HEK293 (cell line): ENCODE measurements around the gene PRXL2C.

Source experiments
- HOXD13 ChIP-seq: sonication (generic); formaldehyde crosslinking; IDR thresholded peaks from 2 replicates; pipeline ENCODE4 v1.8.0; 2022; ENCODE audit warnings: missing genetic modification reagents, borderline replicate concordance
- KLF7 ChIP-seq: fragments of 450-650 bp; formaldehyde crosslinking; IDR thresholded peaks from 2 replicates; pipeline ENCODE4 v1.5.1; 2016; ENCODE audit warnings: missing biosample characterization, missing genetic modification characterization, borderline replicate concordance
- PRDM1 ChIP-seq: fragments of 450-650 bp; formaldehyde crosslinking; IDR thresholded peaks from 2 replicates; pipeline ENCODE4; 2016; ENCODE audit warnings: missing biosample characterization, missing genetic modification characterization
- SP3 ChIP-seq: fragments of 450-650 bp; formaldehyde crosslinking; IDR thresholded peaks from 2 replicates; pipeline ENCODE4 v1.5.1; 2016; ENCODE audit warnings: missing biosample characterization, missing genetic modification characterization
- ZNF16 ChIP-seq: fragments of 450-650 bp; formaldehyde crosslinking; IDR thresholded peaks from 2 replicates; pipeline ENCODE4 v1.5.1; 2016; ENCODE audit warnings: low read depth, missing biosample characterization, missing genetic modification characterization
- ZNF324 ChIP-seq: fragments of 450-650 bp; formaldehyde crosslinking; IDR thresholded peaks from 2 replicates; pipeline ENCODE4 v1.5.1; 2016; ENCODE audit warnings: missing biosample characterization, missing genetic modification characterization
- ZNF341 ChIP-seq: fragments of 450-650 bp; formaldehyde crosslinking; IDR thresholded peaks from 2 replicates; pipeline ENCODE4; 2016; ENCODE audit warnings: low read depth, missing biosample characterization, missing genetic modification characterization
- ZNF394 ChIP-seq: fragments of 450-650 bp; formaldehyde crosslinking; IDR thresholded peaks from 2 replicates; pipeline ENCODE4 v1.5.1; 2016; ENCODE audit warnings: missing biosample characterization, missing genetic modification characterization, mild to moderate bottlenecking, moderate library complexity, borderline replicate concordance
- ZNF404 ChIP-seq: fragments of 450-650 bp; formaldehyde crosslinking; IDR thresholded peaks from 2 replicates; pipeline ENCODE4 v1.5.1; 2017; ENCODE audit warnings: missing biosample characterization, missing genetic modification characterization
- ZNF423 ChIP-seq: fragments of 450-650 bp; formaldehyde crosslinking; IDR thresholded peaks from 2 replicates; pipeline ENCODE4 v1.5.1; 2016; ENCODE audit warnings: missing biosample characterization, missing genetic modification characterization
- ZNF585B ChIP-seq: fragments of 450-650 bp; formaldehyde crosslinking; IDR thresholded peaks from 2 replicates; pipeline ENCODE4 v1.5.1; 2016; ENCODE audit warnings: missing biosample characterization, missing genetic modification characterization
- ZNF843 ChIP-seq: fragments of 450-650 bp; formaldehyde crosslinking; IDR thresholded peaks from 2 replicates; pipeline ENCODE4 v1.5.1; 2016; ENCODE audit warnings: missing biosample characterization, missing genetic modification characterization
- TF ChIP-seq, protein P1 (sequence below): fragments of 450-650 bp; formaldehyde crosslinking; IDR thresholded peaks from 2 replicates; pipeline ENCODE4 v1.5.1; 2016; ENCODE audit warnings: missing biosample characterization, missing genetic modification characterization
- TF ChIP-seq, protein P2 (sequence below): fragments of 450-650 bp; formaldehyde crosslinking; optimal IDR thresholded peaks from 2 replicates; pipeline ENCODE3; 2016; ENCODE audit warnings: missing biosample characterization, mild to moderate bottlenecking, missing genetic modification characterization
- TF ChIP-seq, protein P3 (sequence below): fragments of 450-650 bp; formaldehyde crosslinking; IDR thresholded peaks from 2 replicates; pipeline ENCODE4 v1.5.1; 2016; ENCODE audit warnings: missing biosample characterization, missing genetic modification characterization, borderline replicate concordance
- TF ChIP-seq, protein P4 (sequence below): fragments of 450-650 bp; formaldehyde crosslinking; IDR thresholded peaks from 2 replicates; pipeline ENCODE4 v1.5.1; 2016; ENCODE audit warnings: missing biosample characterization, missing genetic modification characterization
- TF ChIP-seq, protein P5 (sequence below): fragments of 450-650 bp; formaldehyde crosslinking; IDR thresholded peaks from 2 replicates; pipeline ENCODE4 v1.5.1; 2016; ENCODE audit warnings: missing biosample characterization, missing genetic modification characterization
- TF ChIP-seq, protein P6 (sequence below): fragments of 450-650 bp; IDR thresholded peaks from 2 replicates; pipeline ENCODE4 v1.5.1; 2018; ENCODE audit warnings: missing biosample characterization, mild to moderate bottlenecking, missing genetic modification characterization
- TF ChIP-seq, protein P7 (sequence below): fragments of 450-650 bp; formaldehyde crosslinking; IDR thresholded peaks from 2 replicates; pipeline ENCODE4 v1.5.1; 2016; ENCODE audit warnings: missing biosample characterization, missing genetic modification characterization

The PRXL2C gene

DNA sequence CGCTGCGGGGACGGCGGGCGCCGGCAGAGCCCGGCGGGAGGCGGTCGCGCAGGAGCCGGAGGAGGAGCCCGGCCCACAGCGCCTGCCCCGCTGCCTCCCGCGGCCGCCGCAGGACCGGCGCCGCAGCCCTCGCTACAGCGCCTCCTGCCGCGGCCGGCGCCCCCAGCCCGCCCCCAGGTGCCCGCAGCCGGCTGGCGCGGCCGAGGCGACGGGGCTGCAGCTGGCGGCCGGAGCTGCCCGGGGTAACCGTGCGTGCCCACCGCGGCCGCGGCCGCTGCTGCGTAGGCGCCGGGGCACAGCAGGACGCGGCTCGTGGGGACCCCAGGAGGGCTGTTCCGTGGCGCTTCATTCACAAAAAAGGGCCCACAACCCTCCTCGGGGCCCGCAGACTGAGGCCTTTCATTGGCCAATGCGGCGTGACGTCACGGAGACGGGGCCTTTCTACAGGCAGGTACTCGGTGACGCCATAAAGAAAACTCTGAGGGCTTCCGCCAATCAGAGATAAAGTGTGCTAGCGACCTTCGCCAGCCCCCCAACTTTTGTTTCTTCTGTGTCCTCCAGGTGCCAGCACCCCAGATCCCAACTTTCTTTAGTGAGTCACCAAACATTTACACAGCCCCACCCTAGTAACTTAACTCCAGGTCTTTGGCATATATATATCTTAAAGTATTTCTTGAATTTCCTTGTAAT is 35.5 kb downstream of the PRXL2C start, which contains the start of gene CDC14B (continued):
- TF ChIP-seq, protein P1, sequence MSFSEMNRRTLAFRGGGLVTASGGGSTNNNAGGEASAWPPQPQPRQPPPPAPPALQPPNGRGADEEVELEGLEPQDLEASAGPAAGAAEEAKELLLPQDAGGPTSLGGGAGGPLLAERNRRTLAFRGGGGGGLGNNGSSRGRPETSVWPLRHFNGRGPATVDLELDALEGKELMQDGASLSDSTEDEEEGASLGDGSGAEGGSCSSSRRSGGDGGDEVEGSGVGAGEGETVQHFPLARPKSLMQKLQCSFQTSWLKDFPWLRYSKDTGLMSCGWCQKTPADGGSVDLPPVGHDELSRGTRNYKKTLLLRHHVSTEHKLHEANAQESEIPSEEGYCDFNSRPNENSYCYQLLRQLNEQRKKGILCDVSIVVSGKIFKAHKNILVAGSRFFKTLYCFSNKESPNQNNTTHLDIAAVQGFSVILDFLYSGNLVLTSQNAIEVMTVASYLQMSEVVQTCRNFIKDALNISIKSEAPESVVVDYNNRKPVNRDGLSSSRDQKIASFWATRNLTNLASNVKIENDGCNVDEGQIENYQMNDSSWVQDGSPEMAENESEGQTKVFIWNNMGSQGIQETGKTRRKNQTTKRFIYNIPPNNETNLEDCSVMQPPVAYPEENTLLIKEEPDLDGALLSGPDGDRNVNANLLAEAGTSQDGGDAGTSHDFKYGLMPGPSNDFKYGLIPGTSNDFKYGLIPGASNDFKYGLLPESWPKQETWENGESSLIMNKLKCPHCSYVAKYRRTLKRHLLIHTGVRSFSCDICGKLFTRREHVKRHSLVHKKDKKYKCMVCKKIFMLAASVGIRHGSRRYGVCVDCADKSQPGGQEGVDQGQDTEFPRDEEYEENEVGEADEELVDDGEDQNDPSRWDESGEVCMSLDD = peak; percentile 51; the same call in 1 of the 2 replicates
- TF ChIP-seq, protein P2, sequence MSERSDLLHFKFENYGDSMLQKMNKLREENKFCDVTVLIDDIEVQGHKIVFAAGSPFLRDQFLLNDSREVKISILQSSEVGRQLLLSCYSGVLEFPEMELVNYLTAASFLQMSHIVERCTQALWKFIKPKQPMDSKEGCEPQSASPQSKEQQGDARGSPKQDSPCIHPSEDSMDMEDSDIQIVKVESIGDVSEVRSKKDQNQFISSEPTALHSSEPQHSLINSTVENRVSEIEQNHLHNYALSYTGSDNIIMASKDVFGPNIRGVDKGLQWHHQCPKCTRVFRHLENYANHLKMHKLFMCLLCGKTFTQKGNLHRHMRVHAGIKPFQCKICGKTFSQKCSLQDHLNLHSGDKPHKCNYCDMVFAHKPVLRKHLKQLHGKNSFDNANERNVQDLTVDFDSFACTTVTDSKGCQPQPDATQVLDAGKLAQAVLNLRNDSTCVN (tag by site-specific recombination) = peak; percentile 11
- TF ChIP-seq ZNF324 (no peak), HOXD13 (CRISPR knock-in tag) (no peak), ZNF585B (tag by site-specific recombination) (no peak), ZNF16 (tag by site-specific recombination) (no peak), ZNF423 (tag by site-specific recombination) (no peak), ZNF394 (tag by site-specific recombination) (no peak), ZNF843 (tag by site-specific recombination) (no peak), ZNF341 (peak; percentile 66), SP3 (tag by site-specific recombination) (no peak), PRDM1 (no peak), ZNF404 (tag by site-specific recombination) (no peak), KLF7 (tag by site-specific recombination) (no peak)
- TF ChIP-seq, protein P3, sequence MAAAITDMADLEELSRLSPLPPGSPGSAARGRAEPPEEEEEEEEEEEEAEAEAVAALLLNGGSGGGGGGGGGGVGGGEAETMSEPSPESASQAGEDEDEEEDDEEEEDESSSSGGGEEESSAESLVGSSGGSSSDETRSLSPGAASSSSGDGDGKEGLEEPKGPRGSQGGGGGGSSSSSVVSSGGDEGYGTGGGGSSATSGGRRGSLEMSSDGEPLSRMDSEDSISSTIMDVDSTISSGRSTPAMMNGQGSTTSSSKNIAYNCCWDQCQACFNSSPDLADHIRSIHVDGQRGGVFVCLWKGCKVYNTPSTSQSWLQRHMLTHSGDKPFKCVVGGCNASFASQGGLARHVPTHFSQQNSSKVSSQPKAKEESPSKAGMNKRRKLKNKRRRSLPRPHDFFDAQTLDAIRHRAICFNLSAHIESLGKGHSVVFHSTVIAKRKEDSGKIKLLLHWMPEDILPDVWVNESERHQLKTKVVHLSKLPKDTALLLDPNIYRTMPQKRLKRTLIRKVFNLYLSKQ (tag by site-specific recombination) = no peak
- TF ChIP-seq, protein P4, sequence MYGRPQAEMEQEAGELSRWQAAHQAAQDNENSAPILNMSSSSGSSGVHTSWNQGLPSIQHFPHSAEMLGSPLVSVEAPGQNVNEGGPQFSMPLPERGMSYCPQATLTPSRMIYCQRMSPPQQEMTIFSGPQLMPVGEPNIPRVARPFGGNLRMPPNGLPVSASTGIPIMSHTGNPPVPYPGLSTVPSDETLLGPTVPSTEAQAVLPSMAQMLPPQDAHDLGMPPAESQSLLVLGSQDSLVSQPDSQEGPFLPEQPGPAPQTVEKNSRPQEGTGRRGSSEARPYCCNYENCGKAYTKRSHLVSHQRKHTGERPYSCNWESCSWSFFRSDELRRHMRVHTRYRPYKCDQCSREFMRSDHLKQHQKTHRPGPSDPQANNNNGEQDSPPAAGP (tag by site-specific recombination) = no peak
- TF ChIP-seq, protein P5, sequence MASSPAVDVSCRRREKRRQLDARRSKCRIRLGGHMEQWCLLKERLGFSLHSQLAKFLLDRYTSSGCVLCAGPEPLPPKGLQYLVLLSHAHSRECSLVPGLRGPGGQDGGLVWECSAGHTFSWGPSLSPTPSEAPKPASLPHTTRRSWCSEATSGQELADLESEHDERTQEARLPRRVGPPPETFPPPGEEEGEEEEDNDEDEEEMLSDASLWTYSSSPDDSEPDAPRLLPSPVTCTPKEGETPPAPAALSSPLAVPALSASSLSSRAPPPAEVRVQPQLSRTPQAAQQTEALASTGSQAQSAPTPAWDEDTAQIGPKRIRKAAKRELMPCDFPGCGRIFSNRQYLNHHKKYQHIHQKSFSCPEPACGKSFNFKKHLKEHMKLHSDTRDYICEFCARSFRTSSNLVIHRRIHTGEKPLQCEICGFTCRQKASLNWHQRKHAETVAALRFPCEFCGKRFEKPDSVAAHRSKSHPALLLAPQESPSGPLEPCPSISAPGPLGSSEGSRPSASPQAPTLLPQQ = peak; percentile 54
- TF ChIP-seq, protein P6, sequence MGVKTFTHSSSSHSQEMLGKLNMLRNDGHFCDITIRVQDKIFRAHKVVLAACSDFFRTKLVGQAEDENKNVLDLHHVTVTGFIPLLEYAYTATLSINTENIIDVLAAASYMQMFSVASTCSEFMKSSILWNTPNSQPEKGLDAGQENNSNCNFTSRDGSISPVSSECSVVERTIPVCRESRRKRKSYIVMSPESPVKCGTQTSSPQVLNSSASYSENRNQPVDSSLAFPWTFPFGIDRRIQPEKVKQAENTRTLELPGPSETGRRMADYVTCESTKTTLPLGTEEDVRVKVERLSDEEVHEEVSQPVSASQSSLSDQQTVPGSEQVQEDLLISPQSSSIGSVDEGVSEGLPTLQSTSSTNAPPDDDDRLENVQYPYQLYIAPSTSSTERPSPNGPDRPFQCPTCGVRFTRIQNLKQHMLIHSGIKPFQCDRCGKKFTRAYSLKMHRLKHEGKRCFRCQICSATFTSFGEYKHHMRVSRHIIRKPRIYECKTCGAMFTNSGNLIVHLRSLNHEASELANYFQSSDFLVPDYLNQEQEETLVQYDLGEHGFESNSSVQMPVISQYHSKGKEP (tag by site-specific recombination) = no peak
- TF ChIP-seq, protein P7, sequence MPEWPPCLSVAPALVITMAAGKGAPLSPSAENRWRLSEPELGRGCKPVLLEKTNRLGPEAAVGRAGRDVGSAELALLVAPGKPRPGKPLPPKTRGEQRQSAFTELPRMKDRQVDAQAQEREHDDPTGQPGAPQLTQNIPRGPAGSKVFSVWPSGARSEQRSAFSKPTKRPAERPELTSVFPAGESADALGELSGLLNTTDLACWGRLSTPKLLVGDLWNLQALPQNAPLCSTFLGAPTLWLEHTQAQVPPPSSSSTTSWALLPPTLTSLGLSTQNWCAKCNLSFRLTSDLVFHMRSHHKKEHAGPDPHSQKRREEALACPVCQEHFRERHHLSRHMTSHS (tag by site-specific recombination) = no peak
